ENCODE results near the gene H2AZ2.
A peak's percentile ranks its signal among the peaks of the same experiment; 100 is the strongest.

The H2AZ2 gene

DNA sequence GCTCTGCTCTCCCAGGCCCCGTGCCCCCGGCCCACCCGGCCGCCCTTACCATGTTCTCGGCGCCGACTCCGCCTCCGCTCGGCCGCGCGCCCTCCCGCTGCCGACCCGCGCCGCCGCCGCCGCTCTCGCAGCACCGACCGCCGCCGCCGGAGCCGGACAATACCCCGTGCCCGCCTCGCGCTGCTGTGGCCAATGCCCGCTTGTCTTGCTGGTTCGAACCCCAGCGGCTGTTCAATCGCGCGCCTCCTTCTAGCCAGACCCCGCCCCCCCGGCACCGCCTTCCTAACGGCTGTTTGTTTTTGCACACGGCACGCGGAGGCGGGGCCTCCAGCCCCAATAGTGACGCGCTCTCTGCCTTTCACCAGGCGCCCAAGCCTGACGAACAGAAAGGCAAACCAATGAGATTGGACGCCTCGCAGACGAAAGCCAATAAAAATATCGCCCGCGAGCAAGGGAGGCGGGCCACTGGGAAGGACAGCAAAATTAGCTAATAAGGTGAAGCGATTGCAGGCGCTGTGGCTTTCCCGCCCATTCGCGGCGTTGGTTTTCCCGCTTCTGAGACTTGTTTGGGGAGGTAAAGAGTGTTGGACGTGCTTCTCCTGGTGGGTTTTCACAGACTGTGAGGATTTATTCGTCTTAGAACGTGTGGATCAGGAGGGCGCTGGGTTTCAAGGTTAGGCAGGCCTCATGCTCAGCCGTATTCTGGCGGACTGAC is at the start of gene H2AZ2:
Gene H2AZ2 (minus strand): TSS at position 168 of the 715 bp plus-strand sequence. CDS start 116 bp downstream, at position 52.
- DNase-seq, result peak; percentile 100

DNA sequence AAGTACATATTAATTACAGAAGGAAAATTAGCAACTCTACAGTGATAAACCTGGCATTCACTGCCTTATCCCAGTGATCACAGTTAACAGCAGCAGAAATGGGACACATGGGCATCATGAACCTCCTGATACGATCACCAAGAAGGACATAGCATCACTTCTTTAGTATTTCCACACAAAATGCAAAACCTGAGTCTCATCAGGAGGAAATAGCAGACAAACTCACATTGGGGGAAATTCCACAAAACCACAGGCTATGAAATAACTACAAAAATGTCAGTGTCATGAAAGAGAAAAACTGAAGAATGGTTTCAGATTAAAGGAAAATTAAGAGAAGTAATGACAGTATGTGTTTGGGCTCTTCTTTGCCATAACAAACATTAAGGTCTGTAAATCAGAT is 49.4 kb upstream of the H2AZ2 start:
- DNase-seq, result no peak

DNA sequence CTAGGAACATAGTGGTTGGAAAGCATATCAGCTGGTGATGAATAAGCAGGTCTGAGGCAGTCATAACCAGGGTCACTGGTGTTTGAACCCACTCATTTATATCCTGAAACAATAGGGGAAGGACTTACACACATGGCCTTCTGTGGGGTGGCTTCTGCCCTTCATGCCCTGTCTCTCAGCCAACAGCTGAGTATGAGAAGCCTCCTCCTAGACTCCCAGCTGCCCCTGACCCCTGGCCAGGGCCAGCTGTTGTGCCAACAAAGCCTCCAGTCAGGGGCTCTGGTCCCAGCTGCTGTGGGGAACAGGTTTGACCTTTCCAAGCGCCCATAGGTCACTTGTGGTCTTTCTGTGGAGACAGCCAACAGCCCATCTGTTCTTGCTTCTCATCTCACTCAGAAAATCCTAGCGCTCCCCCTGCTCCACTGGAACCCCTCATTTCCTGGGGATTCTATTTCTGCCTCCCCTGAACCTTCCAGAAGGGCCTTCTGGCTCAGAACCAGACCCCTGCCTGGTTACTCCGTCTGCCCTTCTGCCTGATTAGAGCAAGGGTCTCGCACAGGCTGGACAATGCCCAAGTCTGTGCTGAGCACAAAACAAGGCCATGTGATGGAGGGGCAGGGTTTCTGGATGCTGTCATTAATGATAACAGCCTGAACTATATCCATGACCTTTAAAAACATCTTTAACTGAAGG is 47.1 kb upstream of the H2AZ2 start:
- no peak for DNase-seq

DNA sequence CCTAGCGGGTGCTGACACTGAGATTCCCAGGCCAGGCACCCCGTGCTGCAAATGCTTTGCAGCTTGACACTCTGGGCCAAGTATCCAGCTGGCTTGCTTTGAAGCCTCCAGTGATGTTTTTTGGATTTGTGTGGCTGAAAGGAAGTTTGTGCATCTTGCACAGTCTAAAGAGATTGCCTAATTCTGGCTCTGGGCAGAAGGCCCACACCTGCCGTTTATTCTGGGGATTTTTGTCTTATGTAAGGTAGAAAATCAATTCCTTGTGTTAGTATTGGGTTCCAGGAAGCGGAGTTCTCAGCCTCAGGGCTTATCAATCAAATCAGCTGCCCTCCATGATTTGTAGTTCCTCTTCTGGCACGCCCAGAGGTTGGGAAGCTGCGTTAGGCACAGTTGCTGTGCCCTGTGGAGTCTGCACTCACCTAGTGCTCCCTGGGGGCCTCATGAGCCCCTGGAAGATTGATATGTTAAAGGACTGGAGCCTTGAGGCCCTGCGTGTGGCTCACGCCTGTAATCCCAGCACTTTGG is 45.9 kb upstream of the H2AZ2 start:
- no peak for DNase-seq

DNA sequence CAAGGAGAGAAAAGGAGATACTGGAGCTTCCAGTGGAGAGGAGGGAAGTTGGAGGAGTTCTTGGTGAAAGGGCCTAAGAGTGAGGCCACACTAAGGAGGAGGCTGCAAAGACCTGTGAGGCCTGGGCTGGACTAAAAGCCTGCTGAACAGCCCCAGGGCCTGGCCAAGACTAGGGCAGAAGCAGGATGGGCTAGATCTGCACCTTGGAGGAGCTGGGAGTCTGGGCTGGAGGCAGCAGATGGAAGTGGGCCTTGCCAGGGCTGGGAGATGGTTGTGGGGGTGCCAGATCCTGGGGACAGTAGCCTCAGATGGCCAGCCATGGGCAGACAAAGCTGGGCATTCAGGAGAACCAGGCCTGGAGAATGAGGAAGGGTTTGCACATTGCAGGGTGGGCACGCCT is 43.9 kb upstream of the H2AZ2 start:
- DNase-seq, result peak; percentile 52

DNA sequence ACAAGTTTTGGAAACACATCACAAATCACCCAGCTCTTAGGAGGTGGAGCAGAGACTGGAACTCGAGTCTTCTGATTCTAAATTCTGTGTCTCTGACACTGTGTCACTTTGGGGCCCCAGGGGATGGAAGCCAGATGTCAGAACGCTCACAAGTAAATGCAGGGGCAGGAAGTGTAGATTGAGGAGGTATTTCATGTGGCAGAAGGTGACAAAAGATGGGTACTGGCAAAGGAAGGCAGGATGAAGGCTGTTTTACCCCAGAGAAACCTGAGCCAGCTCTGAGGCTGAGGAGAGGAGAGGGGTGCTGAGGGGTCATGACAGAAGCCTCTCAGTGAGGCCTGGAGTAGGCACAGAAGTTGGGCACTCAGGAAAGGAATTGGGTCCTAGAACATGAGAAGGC is 43.5 kb upstream of the H2AZ2 start:
- DNase-seq, result peak; percentile 53

DNA sequence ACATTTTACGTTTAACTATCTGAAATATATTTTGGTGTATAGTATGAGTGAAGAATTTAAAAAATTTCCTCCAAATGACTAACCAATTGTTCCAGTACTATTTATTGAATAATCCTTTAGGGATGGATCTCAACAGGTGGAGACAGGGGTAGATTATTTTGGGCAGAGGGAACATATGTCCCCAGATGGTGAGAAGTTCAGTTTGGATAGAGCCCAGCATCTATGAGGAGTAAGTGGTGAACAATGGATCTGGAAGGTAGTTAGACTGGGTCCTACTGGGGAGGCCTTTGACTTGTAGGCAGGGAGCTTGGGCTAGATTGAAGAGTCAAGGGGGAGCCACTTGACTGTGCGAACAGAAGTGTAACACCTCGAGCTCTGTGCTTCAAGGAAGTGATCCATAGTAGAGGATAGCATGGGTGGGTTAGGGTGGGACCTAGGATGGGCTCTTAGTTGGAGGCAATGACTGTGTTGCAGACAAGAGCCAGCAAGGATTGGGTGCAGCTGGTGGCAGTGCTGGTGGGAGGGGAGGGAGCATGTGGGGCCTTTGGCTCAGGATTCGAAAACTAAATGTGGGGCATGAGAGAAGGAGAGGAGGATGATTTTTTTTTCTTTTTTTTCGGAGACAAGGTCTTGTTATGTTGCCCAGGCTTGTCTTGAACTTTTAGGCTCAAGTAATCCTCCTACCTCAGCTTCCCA is 41.3 kb upstream of the H2AZ2 start:
- DNase-seq, result no peak

DNA sequence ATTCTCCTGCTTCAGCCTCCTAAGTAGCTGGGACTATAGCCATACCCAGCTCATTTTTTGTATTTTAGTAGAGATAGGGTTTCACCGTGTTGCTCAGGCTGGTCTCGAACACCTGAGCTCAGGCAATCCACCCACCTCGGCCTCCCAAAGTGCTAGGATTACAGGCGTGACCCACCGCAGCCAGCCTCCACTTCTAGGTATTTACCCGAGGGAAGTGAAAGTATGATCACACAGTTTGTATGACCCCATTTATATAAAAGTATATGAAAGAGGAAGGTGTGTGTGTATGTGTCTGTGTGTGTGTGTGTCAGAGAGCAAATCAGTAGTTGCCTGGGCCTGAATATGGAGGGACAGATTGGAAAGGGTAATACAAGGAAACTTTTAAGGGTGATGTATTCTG is 39.4 kb upstream of the H2AZ2 start:
- DNase-seq, result no peak

DNA sequence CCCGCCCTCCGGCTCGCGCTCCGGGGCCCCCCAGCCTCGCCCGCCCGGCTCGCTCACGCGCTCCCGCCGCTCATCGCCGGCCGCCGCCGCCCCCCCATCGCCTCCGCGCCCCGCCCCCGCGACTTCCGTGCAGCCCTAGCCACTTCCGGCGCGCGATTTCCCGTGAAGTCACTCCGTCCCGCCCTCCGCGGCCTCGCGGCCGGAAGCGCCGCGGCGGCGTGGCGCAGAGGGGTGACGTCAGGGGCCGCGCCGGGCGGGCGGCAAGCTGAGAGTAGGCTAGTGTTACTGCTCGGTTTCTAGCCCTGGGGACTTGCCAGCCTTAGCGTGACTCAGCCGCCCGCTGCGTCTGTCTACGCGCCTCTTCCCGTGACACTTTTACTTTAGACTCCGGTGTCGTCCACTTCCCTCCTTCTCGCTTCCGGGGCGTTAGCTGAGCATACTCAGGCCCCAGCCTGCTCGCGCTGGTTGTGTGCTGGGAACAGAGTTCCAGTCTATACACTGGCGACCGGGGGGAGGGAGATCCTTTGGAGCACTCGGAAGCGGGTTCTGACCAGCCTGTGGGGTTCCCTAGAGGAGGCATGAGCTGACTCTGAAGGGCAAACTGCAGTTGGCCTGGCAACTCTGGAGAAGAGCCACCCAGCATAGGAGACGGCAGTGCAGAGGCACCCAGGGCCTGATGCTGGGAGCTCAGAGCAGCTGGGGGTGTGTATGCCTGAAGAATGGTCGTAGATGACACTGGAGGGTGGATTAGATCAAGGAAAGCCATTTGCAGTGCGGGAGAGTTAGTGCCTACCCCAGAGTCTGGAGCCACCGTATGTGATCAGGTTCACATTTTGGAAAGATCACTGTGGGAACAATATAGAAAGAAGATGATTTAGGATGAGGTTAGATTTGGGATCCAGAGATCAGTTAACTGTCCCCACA is 37.8 kb upstream of the H2AZ2 start, which contains the start of gene PURB:
Gene PURB (minus strand): TSS at position 137 of the 924 bp plus-strand sequence. CDS start 182 bp downstream, outside the sequence.
- peak; percentile 98 for DNase-seq

DNA sequence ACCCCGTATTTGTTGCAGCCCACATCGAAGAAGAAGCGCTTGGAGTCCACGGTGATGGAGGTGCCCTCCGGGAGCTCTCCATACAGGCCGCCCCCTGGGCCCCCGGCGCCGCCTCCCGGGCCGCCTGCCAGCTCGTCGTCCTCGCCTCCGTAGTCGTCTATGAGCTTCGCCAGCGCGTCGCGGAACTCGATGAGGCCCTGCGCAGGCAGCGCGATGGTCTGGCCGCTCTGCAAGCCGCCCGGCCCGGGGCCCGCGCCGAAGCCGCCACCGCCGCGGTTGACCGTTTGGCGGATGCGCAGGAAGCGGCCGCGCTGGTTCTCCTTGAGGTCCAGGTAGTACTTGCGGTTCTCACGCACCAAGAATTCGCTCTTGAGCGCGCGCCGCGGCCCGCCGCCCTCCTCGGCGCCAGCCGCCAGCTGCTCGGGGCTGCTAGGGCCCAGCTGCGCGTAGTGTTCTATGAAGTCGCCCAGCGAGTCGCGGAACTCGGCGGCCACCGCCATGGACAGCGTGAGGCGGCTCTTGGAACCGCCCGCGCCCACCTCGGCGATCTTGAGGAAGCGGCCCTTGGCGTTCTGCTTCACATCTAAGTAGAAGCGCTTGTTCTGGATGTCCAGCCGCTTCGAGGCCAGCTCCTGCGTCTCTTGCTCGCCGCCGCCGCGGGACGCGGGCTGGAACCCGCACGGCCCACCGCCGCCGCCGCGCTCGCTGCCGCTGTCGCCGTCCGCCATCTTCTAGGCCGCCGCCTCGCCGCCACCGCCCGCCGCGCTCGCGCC is 36.9 kb upstream of the H2AZ2 start:
- peak; percentile 82 for DNase-seq

DNA sequence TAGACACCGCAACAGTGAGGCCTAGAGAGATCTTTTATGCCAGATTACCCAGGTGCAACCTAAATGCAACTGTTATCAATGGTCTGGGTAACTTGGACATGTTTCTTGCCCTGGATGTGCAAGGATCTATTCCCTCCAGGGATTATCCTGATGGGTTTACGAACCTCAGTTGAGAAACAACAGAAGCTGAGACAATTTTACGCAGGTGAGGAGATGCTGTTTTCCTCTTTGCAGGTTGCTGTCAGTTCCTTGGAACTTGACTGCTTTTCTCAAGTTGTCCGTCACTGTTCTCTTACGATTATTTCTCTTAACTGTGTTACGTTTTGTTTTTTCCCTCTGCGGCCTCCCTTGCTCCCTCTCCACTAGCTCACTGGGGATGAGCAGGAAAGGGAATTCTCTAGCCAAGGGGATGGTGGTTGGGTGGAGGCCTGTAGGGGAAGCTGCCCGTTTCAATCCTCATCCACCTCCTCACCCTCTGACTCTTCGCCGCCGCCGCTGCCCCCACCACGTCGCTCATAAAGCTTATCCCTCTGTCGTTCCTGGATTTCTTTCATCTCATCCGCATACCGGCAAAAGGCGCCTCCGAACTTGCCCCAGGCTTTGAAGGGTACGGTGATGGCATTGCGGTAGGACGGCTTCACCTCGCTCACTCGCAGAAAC is 36.2 kb upstream of the H2AZ2 start:
- DNase-seq, result no peak

DNA sequence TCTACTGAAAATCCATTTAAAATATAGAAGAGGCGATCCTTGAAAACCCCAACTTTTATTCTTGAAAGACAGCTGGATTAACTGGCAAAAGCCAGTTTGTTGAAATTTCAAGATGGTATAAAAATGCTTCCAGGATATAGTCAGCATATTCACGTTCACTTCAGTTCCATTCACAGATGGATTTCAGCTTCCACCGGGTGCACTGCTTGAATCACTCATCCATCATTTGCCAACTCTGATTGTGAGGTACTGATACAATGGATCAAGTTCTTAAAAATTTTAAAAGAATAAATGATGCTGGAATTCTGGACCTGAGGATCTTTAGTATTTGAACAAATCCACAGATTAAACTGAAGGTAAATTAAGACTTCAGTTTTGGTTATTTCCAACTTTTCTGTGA is 35.0 kb upstream of the H2AZ2 start:
- DNase-seq, result no peak

DNA sequence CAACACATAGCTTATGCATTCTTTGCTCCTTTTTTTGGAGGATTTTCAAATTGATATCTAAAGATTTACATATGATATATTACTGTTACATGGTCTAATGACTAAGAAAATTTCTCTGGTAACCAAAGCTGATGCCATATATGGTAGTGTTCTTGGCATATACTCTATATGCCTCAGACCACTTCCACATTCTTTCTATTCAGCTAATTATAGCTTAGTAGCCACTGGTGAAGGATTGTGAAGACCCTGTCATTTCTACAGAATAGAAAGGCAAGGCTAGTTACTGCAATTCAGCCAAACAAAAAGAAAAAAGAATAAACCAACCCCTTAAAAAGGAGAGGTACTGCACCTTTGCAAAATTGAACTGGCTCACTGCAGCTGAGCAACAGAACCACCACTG is 33.7 kb upstream of the H2AZ2 start:
- no peak for DNase-seq

DNA sequence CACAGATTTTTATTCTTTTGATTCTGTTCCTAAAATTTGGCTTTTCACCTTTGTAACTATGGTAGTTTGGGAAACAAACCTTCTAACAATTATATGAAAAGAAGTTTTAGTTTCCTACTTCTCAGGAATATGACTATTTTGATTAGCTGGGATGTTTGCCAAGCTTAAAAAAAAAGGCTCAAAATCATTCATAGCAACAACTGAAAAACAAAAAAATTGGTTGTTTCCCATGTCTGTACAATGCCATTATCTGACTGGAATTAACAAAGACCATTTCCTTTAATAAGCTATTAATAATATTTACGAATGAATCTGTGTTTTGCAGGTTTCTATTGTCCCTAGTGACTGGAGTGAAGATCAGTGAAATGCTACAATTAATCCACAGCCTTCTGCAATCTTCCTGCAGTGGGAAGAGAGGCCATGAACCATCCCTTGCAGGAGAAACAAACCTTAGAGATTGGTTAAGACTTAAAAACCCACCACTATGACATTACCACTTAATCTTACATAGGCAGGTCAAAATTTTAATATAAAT is 33.2 kb upstream of the H2AZ2 start:
- DNase-seq, result no peak

DNA sequence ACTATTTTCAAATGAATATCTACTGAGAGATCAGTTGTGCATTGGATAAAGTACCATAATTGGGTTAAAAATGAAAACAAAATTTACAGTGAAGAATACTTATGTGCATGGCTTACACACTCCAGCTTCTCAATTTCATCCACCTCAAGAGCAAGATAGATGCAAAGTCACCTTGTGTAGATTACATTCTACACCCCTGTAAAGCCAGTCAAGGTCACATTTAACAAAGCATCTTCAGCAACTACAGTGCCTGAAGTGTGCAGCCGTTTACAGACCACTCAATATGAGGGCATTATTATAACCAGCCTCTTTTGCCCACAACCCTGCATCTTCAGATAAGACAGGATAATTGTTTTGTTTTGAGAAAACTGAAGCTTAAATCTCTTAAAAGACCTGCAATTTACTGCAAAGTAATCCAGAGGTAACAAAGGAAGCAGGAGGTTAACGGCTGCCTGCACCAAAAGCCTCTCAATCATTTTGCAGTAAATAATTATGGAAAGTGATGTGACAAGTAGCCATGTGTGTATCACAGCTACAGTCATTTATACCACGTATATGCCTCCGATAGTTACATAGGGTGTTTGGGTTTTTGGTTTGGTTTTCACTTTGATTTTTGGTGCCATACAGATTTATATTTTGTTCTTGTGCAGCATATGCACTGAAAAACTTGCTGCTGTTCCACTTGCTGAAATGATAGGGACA is 32.6 kb upstream of the H2AZ2 start:
- no peak for DNase-seq

DNA sequence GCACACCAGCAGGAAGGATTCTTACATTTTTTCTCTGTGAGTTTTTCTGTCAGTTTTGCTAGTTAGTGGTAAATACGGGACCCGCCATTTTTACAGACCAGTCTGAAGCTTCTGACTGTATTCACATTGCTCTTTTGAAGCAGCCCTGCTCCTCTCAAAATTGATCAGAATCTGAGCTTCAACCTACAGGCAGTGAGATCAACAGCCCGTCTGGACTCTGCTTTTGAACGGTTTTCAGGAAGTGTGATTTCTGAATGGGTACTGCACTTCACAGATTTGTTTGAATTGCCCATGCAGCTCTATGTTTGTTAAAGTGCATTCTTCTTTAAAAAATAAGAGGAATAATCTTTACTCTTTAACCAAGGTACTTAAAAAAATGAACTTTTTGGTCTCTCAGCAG is 28.5 kb upstream of the H2AZ2 start:
- DNase-seq, result no peak

DNA sequence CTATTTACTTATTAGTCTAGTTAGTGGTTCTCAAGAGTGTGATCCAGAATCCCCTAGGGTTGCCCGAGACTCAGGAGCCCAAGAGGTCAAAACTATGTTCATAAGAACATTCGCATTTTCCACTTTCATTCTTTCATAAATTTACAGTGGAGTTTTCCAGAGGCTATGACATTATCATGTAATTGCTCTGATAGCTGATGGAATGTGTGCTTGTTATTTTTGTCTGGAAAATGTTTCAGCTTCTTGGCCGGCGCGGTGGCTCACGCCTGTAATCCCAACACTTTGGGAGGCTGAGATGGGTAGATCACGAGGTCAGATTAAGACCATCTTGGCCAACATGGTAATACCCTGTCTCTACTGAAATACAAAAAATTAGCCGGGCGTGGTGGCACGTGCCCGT is 27.4 kb upstream of the H2AZ2 start:
- no peak for DNase-seq

DNA sequence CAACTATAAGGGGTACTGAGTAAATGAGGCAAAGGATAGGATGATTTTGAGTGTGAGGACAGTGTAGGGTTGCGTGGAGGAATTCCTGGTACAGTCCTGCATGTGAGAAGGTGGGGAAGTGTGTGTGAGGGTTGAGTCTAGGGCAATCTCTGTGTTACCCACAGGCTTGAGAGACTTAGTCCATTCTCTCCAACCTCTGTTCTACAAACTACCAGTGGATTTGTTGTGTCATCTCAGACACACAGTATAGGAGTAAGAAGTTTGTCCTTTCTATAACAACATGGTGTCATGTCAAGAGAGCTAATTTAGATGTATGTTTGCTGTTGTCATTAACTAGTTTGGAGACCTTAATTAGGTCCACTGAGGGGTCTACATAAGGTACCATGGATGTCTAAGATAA is 24.9 kb upstream of the H2AZ2 start:
- no peak for DNase-seq

DNA sequence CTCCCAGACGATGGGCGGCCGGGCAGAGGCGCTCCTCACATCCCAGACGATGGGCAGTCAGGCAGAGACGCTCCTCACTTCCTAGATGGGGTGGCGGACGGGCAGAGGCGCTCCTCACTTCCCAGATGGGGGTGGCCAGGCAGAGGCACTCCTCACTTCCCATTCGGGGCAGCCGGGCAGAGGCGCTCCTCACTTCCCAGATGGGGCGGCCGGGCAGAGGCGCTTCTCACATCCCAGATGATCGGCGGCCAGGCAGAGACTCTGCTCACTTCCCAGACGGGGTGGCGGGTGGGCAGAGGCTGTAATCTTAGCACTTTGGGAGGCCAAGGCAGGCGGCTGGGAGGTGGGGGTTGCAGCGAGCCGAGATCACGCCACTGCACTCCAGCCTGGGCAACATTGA is 24.0 kb upstream of the H2AZ2 start:
- DNase-seq, result peak; percentile 12

DNA sequence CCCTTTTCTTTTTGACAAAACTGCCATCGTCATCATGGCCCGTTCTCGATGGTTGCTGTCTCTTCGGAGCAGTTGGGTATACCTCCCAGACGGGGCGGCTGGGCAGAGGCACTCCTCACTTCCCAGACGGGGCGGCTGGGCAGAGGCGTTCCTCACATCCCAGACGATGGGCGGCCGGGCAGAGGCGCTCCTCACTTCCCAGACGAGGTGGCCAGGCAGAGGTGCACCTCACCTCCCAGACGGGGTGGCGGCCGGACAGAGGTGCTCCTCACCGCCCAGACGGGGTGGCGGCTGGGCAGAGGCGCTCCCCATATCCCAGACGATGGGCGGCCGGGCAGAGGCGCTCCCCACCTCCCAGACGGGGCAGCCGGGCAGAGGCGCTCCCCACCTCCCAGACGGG is 22.9 kb upstream of the H2AZ2 start:
- peak; percentile 39 for DNase-seq
